Measurements from ENCODE around the gene CLCN1. TPM values are rescaled to one million over a fixed set of nuclear protein-coding genes. Genes with fewer than 3 reads are reported as not detected.

CLCN1 gene
- total and polyA plus RNA-seq, 10 of the 15 experiments (the other 5 are each of a cell fraction or from before 2014, with no cell fraction given): 0.30 TPM; not detected in 9

- TF ChIP-seq, protein P1, sequence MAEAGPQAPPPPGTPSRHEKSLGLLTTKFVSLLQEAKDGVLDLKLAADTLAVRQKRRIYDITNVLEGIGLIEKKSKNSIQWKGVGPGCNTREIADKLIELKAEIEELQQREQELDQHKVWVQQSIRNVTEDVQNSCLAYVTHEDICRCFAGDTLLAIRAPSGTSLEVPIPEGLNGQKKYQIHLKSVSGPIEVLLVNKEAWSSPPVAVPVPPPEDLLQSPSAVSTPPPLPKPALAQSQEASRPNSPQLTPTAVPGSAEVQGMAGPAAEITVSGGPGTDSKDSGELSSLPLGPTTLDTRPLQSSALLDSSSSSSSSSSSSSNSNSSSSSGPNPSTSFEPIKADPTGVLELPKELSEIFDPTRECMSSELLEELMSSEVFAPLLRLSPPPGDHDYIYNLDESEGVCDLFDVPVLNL (IDR thresholded peaks at IDR 0.05; ENCODE audit: low read depth, low read length): peak; percentile 60; the same call in 1 of the 2 replicates
- TF ChIP-seq ZZZ3 (IDR thresholded peaks at IDR 0.05; ENCODE audit: control insufficient read depth, insufficient read length, low read depth): no peak
- no peak for TF ChIP-seq HSF1 (IDR thresholded peaks at IDR 0.05; ENCODE audit: low read depth, low read length)
- TF ChIP-seq TAF1 (IDR thresholded peaks at IDR 0.05; ENCODE audit: borderline replicate concordance, low read depth, low read length): no peak; the same call in 1 of the 2 replicates
- TF ChIP-seq JUND (IDR thresholded peaks at IDR 0.05; ENCODE audit: low read depth, low read length): no peak
- TF ChIP-seq, protein P2, sequence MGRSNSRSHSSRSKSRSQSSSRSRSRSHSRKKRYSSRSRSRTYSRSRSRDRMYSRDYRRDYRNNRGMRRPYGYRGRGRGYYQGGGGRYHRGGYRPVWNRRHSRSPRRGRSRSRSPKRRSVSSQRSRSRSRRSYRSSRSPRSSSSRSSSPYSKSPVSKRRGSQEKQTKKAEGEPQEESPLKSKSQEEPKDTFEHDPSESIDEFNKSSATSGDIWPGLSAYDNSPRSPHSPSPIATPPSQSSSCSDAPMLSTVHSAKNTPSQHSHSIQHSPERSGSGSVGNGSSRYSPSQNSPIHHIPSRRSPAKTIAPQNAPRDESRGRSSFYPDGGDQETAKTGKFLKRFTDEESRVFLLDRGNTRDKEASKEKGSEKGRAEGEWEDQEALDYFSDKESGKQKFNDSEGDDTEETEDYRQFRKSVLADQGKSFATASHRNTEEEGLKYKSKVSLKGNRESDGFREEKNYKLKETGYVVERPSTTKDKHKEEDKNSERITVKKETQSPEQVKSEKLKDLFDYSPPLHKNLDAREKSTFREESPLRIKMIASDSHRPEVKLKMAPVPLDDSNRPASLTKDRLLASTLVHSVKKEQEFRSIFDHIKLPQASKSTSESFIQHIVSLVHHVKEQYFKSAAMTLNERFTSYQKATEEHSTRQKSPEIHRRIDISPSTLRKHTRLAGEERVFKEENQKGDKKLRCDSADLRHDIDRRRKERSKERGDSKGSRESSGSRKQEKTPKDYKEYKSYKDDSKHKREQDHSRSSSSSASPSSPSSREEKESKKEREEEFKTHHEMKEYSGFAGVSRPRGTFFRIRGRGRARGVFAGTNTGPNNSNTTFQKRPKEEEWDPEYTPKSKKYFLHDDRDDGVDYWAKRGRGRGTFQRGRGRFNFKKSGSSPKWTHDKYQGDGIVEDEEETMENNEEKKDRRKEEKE (IDR thresholded peaks at IDR 0.05): no peak
- peak; percentile 39 for TF ChIP-seq RELA (IDR thresholded peaks at IDR 0.05; ENCODE audit: borderline replicate concordance, partially characterized antibody)
- TF ChIP-seq, protein P3, sequence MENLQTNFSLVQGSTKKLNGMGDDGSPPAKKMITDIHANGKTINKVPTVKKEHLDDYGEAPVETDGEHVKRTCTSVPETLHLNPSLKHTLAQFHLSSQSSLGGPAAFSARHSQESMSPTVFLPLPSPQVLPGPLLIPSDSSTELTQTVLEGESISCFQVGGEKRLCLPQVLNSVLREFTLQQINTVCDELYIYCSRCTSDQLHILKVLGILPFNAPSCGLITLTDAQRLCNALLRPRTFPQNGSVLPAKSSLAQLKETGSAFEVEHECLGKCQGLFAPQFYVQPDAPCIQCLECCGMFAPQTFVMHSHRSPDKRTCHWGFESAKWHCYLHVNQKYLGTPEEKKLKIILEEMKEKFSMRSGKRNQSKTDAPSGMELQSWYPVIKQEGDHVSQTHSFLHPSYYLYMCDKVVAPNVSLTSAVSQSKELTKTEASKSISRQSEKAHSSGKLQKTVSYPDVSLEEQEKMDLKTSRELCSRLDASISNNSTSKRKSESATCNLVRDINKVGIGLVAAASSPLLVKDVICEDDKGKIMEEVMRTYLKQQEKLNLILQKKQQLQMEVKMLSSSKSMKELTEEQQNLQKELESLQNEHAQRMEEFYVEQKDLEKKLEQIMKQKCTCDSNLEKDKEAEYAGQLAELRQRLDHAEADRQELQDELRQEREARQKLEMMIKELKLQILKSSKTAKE (IDR thresholded peaks at IDR 0.05; ENCODE audit: low read depth, poor library complexity, severe bottlenecking): no peak
- no peak for TF ChIP-seq ZNF622 (IDR thresholded peaks at IDR 0.05)
- TF ChIP-seq WRNIP1 (IDR thresholded peaks at IDR 0.05; ENCODE audit: borderline replicate concordance, low read depth, low read length): no peak
- no peak for TF ChIP-seq KLF5 (IDR thresholded peaks at IDR 0.05; ENCODE audit: partially characterized antibody)
- no peak for TF ChIP-seq ZSCAN29 (IDR thresholded peaks at IDR 0.05)
- no peak for TF ChIP-seq RCOR1 (conservative IDR thresholded peaks at IDR 0.05; ENCODE audit: low read depth, low read length)
- no peak for TF ChIP-seq GABPA (IDR thresholded peaks at IDR 0.05; ENCODE audit: low read depth)
- TF ChIP-seq ZBTB4 (CRISPR knock-in tag; IDR thresholded peaks at IDR 0.05): no peak
- TF ChIP-seq CBX3 (IDR thresholded peaks at IDR 0.05; ENCODE audit: borderline replicate concordance, low read depth): no peak
- no peak for TF ChIP-seq ETV6 (conservative IDR thresholded peaks at IDR 0.05 in 1 of 2, IDR thresholded peaks at IDR 0.05 in 1 of 2; ENCODE audit: borderline replicate concordance in 1 of 2, low read depth in 1 of 2)
- peak; percentile 46 for TF ChIP-seq SP1 (IDR thresholded peaks at IDR 0.05; ENCODE audit: low read depth, low read length)
These were observed 27.7 kb upstream of the CLCN1 start, which contains the start of gene CASP2 (continued) for GRCh38 chr7:143287935-143288826.
